GM23338 (cell line): ENCODE measurements around the gene RNF217. TPM values are rescaled to one million over a fixed set of nuclear protein-coding genes. Genes with fewer than 3 reads are reported as not detected.

Experiments used
- ATAC-seq: fragments of 200-7000 bp; cut with Tn5 transposase; 3 replicates; pipeline ENCODE4 v1.9.1; 2020
- DNase-seq: peaks from one replicate; pipeline ENCODE4 v3.0.0-alpha.2; 2015; ENCODE audit warnings: low spot score
- H2AFZ ChIP-seq: fragments of 200-600 bp; sonication (generic); 2 replicates; pipeline ENCODE4 v1.8.0; 2016; ENCODE audit warnings: antibody characterized with exemption, mild to moderate bottlenecking, moderate library complexity
- H3F3A ChIP-seq: fragments of 200-600 bp; sonication (generic); replicated peaks from 2 replicates; pipeline ENCODE4 v1.8.0; 2017; ENCODE audit warnings: antibody characterized with exemption, mixed run types, low read depth
- H3K27ac ChIP-seq: fragments of 200-600 bp; sonication (generic); 2 replicates; pipeline ENCODE4 v1.6.1; 2016; ENCODE audit warnings: low read depth
- H3K27me3 ChIP-seq: fragments of 200-600 bp; sonication (generic); 2 replicates; pipeline ENCODE4 v1.8.0; 2016; ENCODE audit warnings: mild to moderate bottlenecking, mixed run types, moderate library complexity; ENCODE audit not compliant: insufficient read depth
- H3K36me3 ChIP-seq: fragments of 200-600 bp; sonication (generic); 2 replicates; pipeline ENCODE4 v1.8.0; 2016; ENCODE audit warnings: mild to moderate bottlenecking; ENCODE audit not compliant: insufficient read depth
- H3K4me1 ChIP-seq: fragments of 200-600 bp; sonication (generic); 2 replicates; pipeline ENCODE4 v1.8.0; 2016; ENCODE audit warnings: mild to moderate bottlenecking, moderate library complexity; ENCODE audit not compliant: insufficient read depth
- H3K4me2 ChIP-seq: fragments of 200-600 bp; sonication (generic); 2 replicates; pipeline ENCODE4 v1.7.1; 2017; ENCODE audit warnings: mixed run types
- H3K4me3 ChIP-seq: fragments of 200-600 bp; sonication (generic); 2 replicates; pipeline ENCODE4 v1.6.1; 2016; ENCODE audit warnings: mixed run types
- H3K79me2 ChIP-seq: fragments of 200-600 bp; sonication (generic); replicated peaks from 2 replicates; pipeline ENCODE4 v1.8.0; 2017; ENCODE audit warnings: mild to moderate bottlenecking; ENCODE audit not compliant: insufficient read depth
- H3K9me2 ChIP-seq: fragments of 200-600 bp; sonication (generic); 2 replicates; pipeline ENCODE4 v1.8.0; 2017; ENCODE audit not compliant: insufficient read depth
- H4K20me1 ChIP-seq: fragments of 200-600 bp; sonication (generic); replicated peaks from 2 replicates; pipeline ENCODE4 v1.8.0; 2017; ENCODE audit warnings: mild to moderate bottlenecking; ENCODE audit not compliant: insufficient read depth
- H3K27ac Mint-ChIP-seq: 2 replicates; pipeline ENCODE4 v1.8.0; 2020; ENCODE audit warnings: inconsistent platforms, mild to moderate bottlenecking, moderate library complexity, mixed read lengths
- H3K27me3 Mint-ChIP-seq: 3 replicates; pipeline ENCODE4 v1.8.0; 2022; ENCODE audit warnings: low read depth, mild to moderate bottlenecking, moderate library complexity, mixed read lengths, inconsistent platforms; ENCODE audit not compliant: insufficient read depth, poor library complexity
- H3K36me3 Mint-ChIP-seq: 3 replicates; pipeline ENCODE4 v1.8.0; 2021; ENCODE audit warnings: low read depth, mild to moderate bottlenecking, inconsistent platforms, moderate library complexity, mixed read lengths
- H3K4me1 Mint-ChIP-seq: 3 replicates; pipeline ENCODE4 v1.8.0; 2020; ENCODE audit warnings: mild to moderate bottlenecking, inconsistent platforms, mixed read lengths
- H3K4me3 Mint-ChIP-seq: 3 replicates; pipeline ENCODE4 v1.8.0; 2021; ENCODE audit warnings: moderate library complexity, mild to moderate bottlenecking, inconsistent platforms, mixed read lengths
- H3K9me3 Mint-ChIP-seq: 3 replicates; pipeline ENCODE4 v1.8.0; 2020; ENCODE audit warnings: moderate library complexity, mild to moderate bottlenecking, inconsistent platforms, mixed read lengths
- EZH2phosphoT487 ChIP-seq: fragments of 200-600 bp; sonication (generic); IDR thresholded peaks from one replicate; pipeline ENCODE4 v1.8.1; 2018; ENCODE audit warnings: antibody characterized with exemption; ENCODE audit not compliant: unreplicated experiment
- NANOG ChIP-seq: IDR thresholded peaks from 2 replicates; pipeline ENCODE4 v1.6.1; 2016; ENCODE audit warnings: antibody characterized with exemption, borderline replicate concordance
- POLR2AphosphoS5 ChIP-seq: IDR thresholded peaks from 2 replicates; pipeline ENCODE4 v1.6.1; 2016; ENCODE audit warnings: antibody characterized with exemption, low read depth
- STAT1 ChIP-seq: IDR thresholded peaks from one replicate; pipeline ENCODE4 v1.6.1; 2016; ENCODE audit warnings: antibody characterized with exemption; ENCODE audit not compliant: unreplicated experiment
- ZNF114 ChIP-seq: fragments of 250-450 bp; sonication (Bioruptor Pico); IDR thresholded peaks from 2 replicates; pipeline ENCODE4 v1.5.0; 2020; ENCODE audit warnings: mild to moderate bottlenecking, moderate library complexity
- ZNF331 ChIP-seq: fragments of 250-450 bp; sonication (Bioruptor Pico); IDR thresholded peaks from 2 replicates; pipeline ENCODE4 v1.5.0; 2020; ENCODE audit warnings: low read depth, mild to moderate bottlenecking, moderate library complexity
- ZNF462 ChIP-seq: fragments of 250-450 bp; sonication (Bioruptor Pico); IDR thresholded peaks from 2 replicates; pipeline ENCODE4 v1.5.0; 2020; ENCODE audit warnings: mild to moderate bottlenecking, moderate library complexity
- polyA plus RNA-seq: library from polyadenylated mRNA; unstranded; fragments of >200 nt; fragmentation: Nextera tagmentation; extraction: Ambion mirVana; gene quantifications from 2 replicates; pipeline ENCODE4 v1.2.1, GENCODE V29; 2016
- total RNA-seq: library from RNA; depleted of rRNA; stranded (reverse); fragments of >200 nt; shearing (Covaris generic); gene quantifications from 2 replicates; pipeline ENCODE4 v1.2.3, GENCODE V29; 2014

RNF217 gene
- total and polyA plus RNA-seq, 2 experiments from 2014 or later = 1.7 to 6.2 TPM

GRCh38 chr6:124943658-124944057 is 18.6 kb upstream of the RNF217 start:
- no peak for TF ChIP-seq EZH2phosphoT487
- TF ChIP-seq STAT1 = no peak
- no peak for TF ChIP-seq ZNF114
- TF ChIP-seq POLR2AphosphoS5 = no peak
- no peak for TF ChIP-seq ZNF462 (CRISPR knock-in tag)
- no peak for TF ChIP-seq NANOG
- no peaks in the 10 kb centered on the region for H3K9me2 ChIP-seq
- no peaks in the 10 kb centered on the region for H3K4me1 ChIP-seq
- DNase-seq = no peak
- Mint-ChIP-seq H3K4me3 (no peak overlapping the region), H3K9me3 (no peaks in the 10 kb centered on the region), H3K4me1 (peaks cover 3% of the 10 kb centered on the region; the same call in 2 of the 3 replicates), H3K36me3 (no peaks in the 10 kb centered on the region), H3K27ac (no peak overlapping the region), H3K27me3 (no peaks in the 10 kb centered on the region)
- no peaks in the 10 kb centered on the region for H3K79me2 ChIP-seq
- H4K20me1 ChIP-seq = no peaks in the 10 kb centered on the region
- H2AFZ ChIP-seq = no peak overlapping the region
- no peaks in the 10 kb centered on the region for H3K36me3 ChIP-seq
- no peaks in the 10 kb centered on the region for H3K27me3 ChIP-seq
- ATAC-seq = no peak
- H3K4me3 ChIP-seq = no peak overlapping the region
- no peaks in the 10 kb centered on the region for H3F3A ChIP-seq
- H3K27ac ChIP-seq = no peak overlapping the region
- H3K4me2 ChIP-seq = no peak overlapping the region

GRCh38 chr6:124947971-124948451 is 14.2 kb upstream of the RNF217 start:
- H3K9me3 Mint-ChIP-seq = no peaks in the 10 kb centered on the region
- no peak for ATAC-seq

More at GRCh38 chr6:124947971-124948451, 14.2 kb upstream of the RNF217 start:
- H3F3A ChIP-seq = no peaks in the 10 kb centered on the region
- Mint-ChIP-seq H3K4me1 (peaks cover 12% of the 10 kb centered on the region; the same call in 2 of the 3 replicates), H3K4me3 (no peak overlapping the region), H3K27me3 (peaks cover 2% of the 10 kb centered on the region), H3K36me3 (no peaks in the 10 kb centered on the region), H3K27ac (no peak overlapping the region)
- no peak overlapping the region for H2AFZ ChIP-seq
- no peak for DNase-seq
- peaks cover 8% of the 10 kb centered on the region for H3K4me1 ChIP-seq
- TF ChIP-seq ZNF331 (CRISPR knock-in tag) = no peak
- H3K27me3 ChIP-seq = no peaks in the 10 kb centered on the region
- H3K9me2 ChIP-seq = no peaks in the 10 kb centered on the region
- H3K79me2 ChIP-seq = no peaks in the 10 kb centered on the region
- H3K4me3 ChIP-seq = no peak overlapping the region
- no peak overlapping the region for H3K4me2 ChIP-seq
- no peaks in the 10 kb centered on the region for H4K20me1 ChIP-seq
- H3K36me3 ChIP-seq = no peaks in the 10 kb centered on the region
- no peak overlapping the region for H3K27ac ChIP-seq
